ENCODE results near the gene GRIFIN.
A peak's percentile ranks its signal among the peaks of the same experiment; 100 is the strongest.

The GRIFIN gene, protein sequence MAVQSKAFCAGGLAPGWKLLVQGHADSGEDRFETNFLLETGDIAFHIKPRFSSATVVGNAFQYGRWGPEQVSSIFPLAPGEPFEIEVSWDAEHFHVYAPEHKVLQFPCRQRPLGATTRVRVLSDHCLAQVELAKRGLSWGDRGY

DNA sequence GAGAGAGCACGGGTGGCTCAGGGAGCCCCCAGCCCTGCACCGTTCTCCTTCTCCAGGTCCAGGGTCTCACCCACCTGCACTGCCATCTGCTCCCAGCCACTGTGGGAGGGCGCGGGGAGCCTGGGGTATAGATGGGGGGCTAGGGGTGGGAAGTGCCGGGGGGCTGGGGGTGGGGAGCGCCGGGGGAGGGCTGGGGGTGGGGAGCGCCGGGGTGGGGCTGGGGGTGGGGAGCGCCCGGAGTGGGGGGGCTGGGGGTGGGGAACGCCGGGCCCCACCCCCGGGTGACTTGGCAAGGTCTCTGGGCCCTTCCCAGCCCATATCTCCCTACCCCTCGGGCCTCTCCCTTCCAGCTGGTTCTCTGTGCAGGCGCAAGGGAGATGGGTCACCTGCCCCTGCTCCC is at the start of gene GRIFIN:
Gene GRIFIN (minus strand): TSS at position 101 of the 400 bp plus-strand sequence. CDS start 15 bp downstream, at position 86.
- no peak for DNase-seq

DNA sequence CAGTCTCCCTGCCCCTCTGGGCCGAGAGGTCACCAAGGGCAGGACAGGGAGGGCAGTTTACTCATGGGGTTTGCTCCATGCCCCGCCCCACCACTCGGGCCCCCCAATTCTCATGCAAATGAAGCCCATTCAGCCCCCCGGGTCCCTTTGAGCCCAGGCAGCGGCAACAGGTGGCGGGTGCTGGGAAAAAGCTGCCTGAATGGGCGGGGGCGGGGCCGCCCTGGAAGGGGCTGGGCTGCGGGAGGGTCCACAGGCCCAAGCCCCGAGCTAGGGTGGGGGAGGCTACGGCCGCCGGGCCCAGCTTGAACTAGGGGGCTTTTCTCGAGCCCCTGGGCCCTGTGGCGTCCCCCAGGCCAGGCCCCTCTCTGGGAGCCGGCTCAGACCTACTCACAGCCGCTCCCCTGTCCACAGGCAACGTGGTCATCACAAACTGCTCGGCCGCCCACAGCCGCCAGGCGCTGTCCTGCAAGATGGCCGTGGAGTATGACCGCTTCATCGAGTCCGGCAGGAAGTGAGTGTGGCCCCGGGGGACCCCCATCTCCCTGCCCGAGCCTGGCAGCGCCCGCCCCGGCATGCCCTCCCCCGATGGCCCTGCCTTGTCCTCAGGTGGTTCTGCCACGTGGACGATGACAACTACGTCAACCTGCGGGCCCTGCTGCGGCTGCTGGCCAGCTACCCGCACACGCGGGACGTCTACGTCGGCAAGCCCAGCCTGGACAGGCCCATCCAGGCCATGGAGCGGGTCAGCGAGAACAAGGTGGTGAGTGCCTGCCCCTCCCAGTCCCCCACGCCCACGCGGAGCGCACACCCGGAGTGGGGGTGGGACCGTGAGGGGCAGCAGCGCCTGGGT is 48.8 kb upstream of the GRIFIN start:
- no peak for DNase-seq

DNA sequence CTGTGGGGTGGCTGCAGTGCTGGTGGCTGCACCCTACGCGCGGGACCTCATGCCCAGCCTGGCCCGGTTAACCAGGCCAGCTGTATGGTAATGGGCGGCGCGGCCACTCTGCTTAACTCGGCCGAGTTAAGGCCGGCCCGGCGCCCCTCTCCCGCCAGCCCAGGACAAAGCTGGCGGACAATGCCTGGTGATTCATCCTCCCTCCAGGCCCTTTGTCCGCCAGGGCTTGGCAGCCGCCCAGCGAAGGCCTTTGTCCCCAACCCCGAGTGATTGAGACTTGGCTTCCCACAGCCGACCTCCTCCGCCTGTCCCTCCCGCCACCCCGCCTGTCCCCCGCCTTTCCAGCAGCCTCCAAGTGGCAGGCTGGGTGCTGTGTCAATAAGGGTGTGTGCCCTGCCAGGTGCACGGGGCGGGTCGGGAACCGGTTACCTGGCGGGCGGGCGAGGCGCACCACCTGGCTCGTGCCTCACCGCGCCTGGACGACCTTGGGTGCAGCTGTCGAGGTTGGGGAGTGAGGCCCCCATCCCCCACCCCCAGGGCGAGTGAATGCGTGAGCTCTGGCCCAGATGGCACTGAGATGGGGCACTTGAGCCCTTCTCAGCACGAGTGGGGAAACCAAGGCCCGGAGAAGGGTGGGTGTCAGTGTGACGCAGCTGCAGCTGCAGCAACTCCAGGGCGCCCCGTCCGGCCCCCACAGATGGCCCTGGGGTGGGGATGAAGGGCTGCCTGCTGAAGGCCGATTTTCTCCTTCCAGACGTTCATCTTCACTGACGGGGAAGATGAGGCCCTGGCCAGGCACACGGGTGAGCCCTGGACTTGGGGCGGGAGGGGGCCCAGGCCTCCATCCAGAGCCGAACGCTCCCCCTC is 48.0 kb upstream of the GRIFIN start:
- DNase-seq: peak in 1 of 2 donors; percentile 23

GRCh38 chr7:2523461-2523936 is 47.3 kb upstream of the GRIFIN start:
- no peak for DNase-seq

GRCh38 chr7:2522780-2523433 is 46.7 kb upstream of the GRIFIN start:
- no peak for DNase-seq

DNA sequence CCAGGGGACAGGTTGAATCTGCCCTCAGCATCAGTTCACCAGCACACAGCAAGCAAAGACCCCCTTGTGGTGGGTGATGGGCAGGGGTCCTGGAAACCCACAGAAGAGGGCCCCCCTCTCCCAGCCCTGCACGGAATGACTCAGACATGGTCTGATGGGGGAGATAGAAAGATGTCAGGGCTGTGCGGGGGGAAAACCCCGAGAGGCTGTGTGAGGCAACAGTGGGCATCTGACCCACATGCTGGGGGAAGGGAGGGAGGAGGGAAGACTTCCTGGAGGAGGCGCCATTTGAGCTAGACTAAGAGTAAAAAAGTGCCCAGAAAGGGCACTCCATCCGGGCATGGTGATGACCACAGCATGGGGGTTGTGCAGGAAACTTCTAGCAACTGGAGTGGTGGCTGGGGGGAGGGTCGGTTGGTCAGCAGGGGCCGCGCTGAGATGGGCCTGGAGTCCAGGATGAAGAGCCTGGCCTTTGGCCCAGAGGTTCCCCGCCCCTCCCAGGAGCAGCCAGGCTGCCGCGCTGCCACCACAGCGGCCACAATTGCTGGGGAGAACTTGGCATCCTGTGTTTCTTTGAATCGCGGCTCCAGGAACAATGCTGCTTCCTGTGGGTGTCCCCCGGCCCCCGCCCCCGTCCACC is 45.9 kb upstream of the GRIFIN start:
- peak; percentile 47 to 58 for DNase-seq

- DNase-seq: no peak
Measured at GRCh38 chr7:2521341-2521745, 45.1 kb upstream of the GRIFIN start.

DNA sequence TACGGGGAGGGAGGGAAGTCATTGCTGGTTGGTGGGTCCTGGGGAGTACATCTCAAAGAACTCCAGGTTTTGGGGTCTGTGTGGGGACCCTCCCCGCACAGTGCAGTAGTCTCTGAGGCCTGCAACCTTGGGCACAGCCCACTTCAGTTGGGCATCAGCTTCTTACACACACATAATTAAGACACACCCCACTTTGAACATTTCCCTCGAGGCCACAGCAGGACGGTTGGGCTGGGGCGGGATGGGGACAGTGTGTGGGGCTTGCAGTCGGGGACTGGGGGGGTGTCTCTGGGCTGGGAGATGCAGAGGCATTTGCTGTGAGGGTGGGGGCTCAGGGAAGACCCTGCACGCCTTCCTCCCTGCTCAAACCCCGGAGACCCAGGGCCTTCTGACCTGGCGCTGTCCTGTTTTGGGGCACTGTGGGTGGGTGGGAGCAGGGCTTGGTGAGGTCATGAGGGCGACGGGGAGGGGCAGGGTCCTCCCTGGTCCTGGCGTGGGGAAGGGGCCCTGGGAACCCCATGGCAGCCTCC is 44.6 kb upstream of the GRIFIN start:
- no peak for DNase-seq

DNA sequence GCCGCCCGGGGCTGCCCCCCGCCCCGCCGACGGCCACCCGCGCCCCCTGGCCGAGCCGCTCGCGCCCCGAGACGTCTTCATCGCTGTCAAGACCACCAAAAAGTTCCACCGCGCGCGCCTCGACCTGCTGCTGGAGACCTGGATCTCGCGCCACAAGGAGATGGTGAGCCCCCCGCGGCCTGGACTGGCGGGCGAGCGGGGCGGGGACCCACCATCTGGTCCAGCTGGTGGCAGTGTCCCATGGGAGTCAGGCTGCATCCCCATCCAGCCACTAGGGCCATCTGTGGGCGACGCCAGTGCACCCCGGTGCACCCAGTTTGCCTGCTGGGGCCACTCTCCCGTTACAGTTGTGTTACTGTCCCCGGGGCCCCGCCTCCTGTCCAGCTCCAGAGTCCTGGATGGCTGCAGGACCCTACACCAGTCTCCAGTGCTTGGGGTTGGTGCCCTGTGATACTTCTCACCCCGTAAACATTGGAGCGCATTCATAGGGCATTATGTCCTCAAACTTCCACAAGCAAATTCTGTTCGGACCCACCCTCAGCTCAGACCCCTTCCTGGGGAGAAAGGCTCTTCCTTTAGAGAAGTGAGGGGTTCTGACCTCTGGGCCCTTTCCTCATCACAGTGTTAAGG is 44.0 kb upstream of the GRIFIN start:
- peak in 1 of 2 donors; percentile 20 for DNase-seq

- peak; percentile 58 to 81 for DNase-seq
Measured at GRCh38 chr7:2519119-2519930, 43.1 kb upstream of the GRIFIN start, which contains the start of gene LFNG. LFNG (plus strand) TSS chr7:2519774; CDS start chr7:2519862, 88 bp downstream.

DNA sequence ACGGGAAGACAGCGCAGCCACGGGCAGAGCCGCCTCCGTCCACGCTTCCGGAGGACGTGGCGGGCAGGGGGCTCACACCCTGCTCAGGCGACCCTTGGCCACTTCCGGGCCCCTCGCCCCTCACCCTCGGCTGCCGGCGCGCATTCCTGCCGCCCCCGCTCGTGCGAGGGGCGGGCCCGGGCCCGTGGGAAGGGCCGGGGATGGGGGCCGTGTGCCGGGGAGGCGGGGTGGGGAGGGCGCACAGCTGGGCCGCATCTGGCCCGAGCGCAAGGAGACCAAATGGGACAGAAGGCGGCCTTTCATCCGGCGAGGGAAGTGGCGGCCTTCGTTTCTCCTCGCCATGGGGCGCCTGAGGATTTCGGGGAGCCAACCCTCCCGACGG is 42.5 kb upstream of the GRIFIN start:
- no peak for DNase-seq

DNA sequence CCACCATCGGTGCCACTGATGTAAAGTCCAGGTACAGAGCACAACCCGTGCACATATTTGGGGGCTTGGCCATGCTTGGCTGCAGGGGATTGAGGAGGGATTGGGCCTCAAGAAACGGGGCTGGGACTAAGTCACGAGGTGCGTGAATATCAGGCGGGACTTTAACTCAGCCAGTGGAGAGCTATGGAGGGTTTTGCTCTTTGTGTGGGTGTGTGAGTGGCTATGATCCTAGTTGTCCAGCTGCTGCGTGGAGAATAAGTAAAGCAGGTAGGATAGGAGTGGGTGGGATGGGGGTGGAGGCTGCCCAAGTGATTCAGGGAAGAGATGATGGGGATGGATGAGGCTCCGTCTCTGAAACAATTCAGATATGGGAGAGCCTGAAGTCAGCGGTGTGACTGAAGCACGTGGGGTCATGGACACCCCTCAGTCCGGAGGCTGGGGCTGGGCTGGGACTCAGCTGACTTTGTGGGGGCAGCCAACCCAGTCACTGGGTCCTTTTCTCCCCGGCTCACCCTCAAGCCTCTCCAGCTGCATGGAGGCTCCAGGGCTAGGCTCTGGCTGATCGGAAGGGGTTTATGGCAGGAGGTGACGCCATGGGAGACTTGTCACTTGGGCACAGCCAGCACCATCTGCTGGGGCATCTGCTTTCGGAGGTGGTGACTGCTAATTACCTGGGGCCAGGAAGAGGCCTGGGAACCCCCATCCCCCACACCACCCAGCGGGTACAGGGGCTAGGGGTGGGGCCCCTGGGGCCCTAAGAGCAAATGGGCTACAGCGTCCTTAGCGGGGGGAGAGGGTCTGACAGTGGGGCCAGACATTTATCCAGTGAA is 41.7 kb upstream of the GRIFIN start:
- no peak for DNase-seq

- DNase-seq: no peak
Measured at GRCh38 chr7:2517026-2517425, 40.8 kb upstream of the GRIFIN start.

DNA sequence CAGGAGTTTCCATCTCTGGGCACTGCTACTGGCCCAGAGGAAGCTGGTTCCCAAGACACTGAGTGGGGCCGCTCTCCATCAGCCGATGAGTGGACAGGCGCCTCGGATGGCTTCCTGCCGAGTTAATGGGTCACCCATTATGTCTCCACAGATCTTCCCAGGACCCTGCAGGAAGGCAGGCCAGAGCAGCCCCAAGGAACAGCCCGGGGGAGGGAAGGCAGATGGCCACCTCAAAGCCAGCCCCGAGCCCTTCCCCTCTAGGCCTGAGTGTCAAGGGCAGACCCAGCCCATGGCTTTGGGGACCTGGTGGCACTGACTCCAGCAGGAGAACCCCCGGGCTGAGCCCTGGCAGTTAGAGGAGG is 40.0 kb upstream of the GRIFIN start:
- no peak for DNase-seq

- DNase-seq: no peak
Measured at GRCh38 chr7:2515424-2516193, 39.4 kb upstream of the GRIFIN start.

GRCh38 chr7:2514473-2515423 is 38.5 kb upstream of the GRIFIN start:
- DNase-seq: no peak

- DNase-seq: no peak
Measured at GRCh38 chr7:2513702-2514101, 37.5 kb upstream of the GRIFIN start.

DNA sequence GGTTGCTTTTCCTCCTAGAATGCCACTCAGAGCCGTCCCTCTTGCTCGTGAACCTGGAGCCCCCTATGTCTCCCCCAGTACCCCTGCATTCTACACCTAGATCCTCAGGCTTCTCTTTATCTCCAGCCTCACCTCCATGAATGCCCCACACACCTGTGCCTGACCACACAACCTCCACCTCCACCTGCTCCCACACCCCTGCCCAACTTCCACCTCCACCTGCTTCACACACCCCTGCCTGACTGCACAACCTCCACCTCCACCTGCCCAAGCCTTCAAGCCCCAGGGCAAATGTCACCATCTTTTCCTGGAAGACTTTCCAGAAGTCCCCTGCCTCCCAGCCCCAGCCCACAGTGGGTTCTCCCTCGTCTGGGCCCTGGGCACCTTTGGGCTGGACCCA is 36.5 kb upstream of the GRIFIN start:
- no peak for DNase-seq

All from bone marrow (tissue), 2 donors.